Subcutaneous adipose tissue (tissue), 4 donors: ENCODE results near the gene C1S. TPM values are rescaled to one million over a fixed set of nuclear protein-coding genes. Genes with fewer than 3 reads are reported as not detected.

Experiments used
- CTCF ChIP-seq: fragments of 450-650 bp; IDR thresholded peaks from one replicate; pipeline ENCODE4 v1.5.1; 2016; ENCODE audit warnings: low read depth, mild to moderate bottlenecking, control low read depth, antibody characterized with exemption, moderate library complexity
- total RNA-seq, 4 donors: library from RNA; depleted of rRNA; stranded (reverse); fragments of >200 nt; gene quantifications; one replicate each; pipeline ENCODE4 v1.1.0, GENCODE V29; 2016

C1S gene
- total RNA-seq, 4 donors from 2014 or later: 328 to 926 (median 676) TPM

- TF ChIP-seq CTCF: no peak
Measured at GRCh38 chr12:7081037-7081436, 20.5 kb downstream of the C1S start.

- TF ChIP-seq CTCF: no peak
Measured at GRCh38 chr12:7083125-7083524, 22.6 kb downstream of the C1S start.

- no peak for TF ChIP-seq CTCF
Measured at GRCh38 chr12:7089196-7089871, 28.8 kb downstream of the C1S start.

- no peak for TF ChIP-seq CTCF
Measured at GRCh38 chr12:7090222-7090998, 29.9 kb downstream of the C1S start.

- no peak for TF ChIP-seq CTCF
Measured at GRCh38 chr12:7091171-7091570, 30.7 kb downstream of the C1S start.

- TF ChIP-seq CTCF: no peak
Measured at GRCh38 chr12:7091660-7092228, 31.2 kb downstream of the C1S start.

GRCh38 chr12:7092229-7092985 is 31.9 kb downstream of the C1S start, which contains the start of gene C1R:
C1R (minus strand) TSS chr12:7092445; CDS start chr12:7092388, 57 bp downstream.
- TF ChIP-seq CTCF: no peak
